GM13977 (cell line): ENCODE data around the gene RNF157.
"Not testable (repeated sequence)": the region's sequence is repeated elsewhere in the genome, so short reads cannot be mapped to it uniquely, and the experiment has no call there.

Experiments
- DNase-seq: peaks from one replicate; pipeline ENCODE4 v3.0.0; 2012; ENCODE audit warnings: low spot score
- CTCF ChIP-seq: IDR thresholded peaks from 2 replicates; pipeline ENCODE4 v1.5.1; 2012; ENCODE audit warnings: mild to moderate bottlenecking, control low read depth; ENCODE audit not compliant: insufficient read depth; ENCODE audit errors: extremely low read depth, missing control alignments
- in situ Hi-C: fragments of 300-500 bp; cut with MboI; formaldehyde crosslinking; loops from one replicate; pipeline ENCODE4 v1.12.0; 2022; ENCODE audit warnings: low sequenced_read_pairs, low pct_unique_long_range_greater_than_20kb, mixed read lengths, inconsistent platforms; ENCODE audit not compliant: unreplicated experiment

Gene RNF157

GRCh38 chr17:76188213-76189016 is 51.9 kb downstream of the RNF157 start:
- DNase-seq, result no peak
- in situ Hi-C loops, result loop anchor here (5.0 kb wide), 1 partner anchor 74 kb away; no protein-coding TSS in a partner anchor
- no peak for TF ChIP-seq CTCF

DNA sequence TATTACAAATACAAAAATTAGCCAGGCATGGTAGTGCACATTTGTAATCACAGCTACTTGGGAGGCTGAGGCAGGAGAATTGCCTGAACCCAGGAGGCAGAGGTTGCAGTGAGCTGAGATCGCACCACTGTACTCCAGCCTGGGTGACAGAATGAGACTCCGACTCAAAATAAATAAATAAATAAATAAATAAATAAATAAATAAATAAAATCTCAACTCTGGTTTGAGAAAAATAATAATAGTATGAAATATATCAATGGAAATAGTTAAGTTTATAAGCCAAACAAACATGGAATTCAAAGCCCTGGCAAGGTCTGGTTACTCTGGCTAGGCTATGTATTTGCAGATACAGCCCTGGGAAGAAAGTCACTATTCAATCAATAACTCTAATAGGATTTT is 53.5 kb downstream of the RNF157 start:
- DNase-seq, result not testable (repeated sequence)
- in situ Hi-C loops, result loop anchor here (5.0 kb wide), 1 partner anchor 76 kb away; no protein-coding TSS in a partner anchor

DNA sequence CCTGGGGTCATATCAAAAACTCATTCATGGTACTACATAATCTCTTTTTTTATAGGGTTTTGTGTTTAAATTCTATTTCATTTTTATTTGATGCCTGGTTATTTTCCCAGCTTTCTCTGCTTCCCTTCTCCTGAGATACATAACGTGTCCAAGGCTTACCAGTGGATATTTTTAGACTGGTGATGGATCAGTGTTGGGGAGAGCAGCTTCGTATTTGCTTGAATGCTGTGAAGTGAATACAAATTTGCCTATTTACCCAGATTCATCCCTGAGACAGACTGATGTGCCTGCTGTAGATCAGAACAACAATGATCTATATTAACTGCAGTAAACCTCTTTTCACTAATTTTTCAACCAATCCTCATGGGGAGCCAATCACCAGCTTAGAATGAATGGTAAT is 56.0 kb downstream of the RNF157 start:
- in situ Hi-C loops, result no loop called here
- TF ChIP-seq CTCF, result no peak
- no peak for DNase-seq

DNA sequence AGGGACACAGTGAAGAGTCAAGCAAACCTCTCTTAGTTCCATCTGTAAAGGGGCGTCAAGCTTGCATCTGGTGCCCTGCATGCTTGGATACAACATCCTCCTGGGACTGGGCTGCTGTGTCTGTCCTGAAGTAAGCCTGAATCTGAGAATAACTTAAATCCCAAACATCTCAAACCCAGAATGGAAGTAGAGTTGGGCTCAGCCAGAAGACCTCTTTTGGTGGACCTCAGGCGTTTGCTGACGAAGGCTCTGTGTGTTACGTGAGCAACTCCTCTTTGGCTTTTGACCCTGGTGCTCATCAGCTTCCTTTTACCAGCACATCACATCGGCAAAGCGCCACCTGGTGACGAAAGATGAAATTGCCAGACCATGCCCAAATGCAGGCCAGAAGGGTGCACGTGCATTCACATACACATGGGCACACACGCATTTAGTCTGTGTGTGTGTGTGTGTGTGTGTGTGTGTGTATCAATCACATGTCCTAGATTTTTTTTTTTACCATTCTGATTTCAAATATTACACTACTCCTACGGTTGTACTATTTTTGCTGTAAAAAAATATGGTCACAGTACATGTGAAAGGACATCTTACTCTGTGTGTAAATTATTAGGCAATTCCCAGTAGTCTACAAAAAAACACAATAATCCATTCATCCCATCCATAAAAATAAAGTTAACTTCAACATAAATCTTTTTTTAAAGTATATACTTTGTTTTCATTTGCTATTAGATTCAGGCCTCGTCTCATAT is 58.1 kb downstream of the RNF157 start:
- peak; percentile 93 for TF ChIP-seq CTCF
- in situ Hi-C loops, result no loop called here

DNA sequence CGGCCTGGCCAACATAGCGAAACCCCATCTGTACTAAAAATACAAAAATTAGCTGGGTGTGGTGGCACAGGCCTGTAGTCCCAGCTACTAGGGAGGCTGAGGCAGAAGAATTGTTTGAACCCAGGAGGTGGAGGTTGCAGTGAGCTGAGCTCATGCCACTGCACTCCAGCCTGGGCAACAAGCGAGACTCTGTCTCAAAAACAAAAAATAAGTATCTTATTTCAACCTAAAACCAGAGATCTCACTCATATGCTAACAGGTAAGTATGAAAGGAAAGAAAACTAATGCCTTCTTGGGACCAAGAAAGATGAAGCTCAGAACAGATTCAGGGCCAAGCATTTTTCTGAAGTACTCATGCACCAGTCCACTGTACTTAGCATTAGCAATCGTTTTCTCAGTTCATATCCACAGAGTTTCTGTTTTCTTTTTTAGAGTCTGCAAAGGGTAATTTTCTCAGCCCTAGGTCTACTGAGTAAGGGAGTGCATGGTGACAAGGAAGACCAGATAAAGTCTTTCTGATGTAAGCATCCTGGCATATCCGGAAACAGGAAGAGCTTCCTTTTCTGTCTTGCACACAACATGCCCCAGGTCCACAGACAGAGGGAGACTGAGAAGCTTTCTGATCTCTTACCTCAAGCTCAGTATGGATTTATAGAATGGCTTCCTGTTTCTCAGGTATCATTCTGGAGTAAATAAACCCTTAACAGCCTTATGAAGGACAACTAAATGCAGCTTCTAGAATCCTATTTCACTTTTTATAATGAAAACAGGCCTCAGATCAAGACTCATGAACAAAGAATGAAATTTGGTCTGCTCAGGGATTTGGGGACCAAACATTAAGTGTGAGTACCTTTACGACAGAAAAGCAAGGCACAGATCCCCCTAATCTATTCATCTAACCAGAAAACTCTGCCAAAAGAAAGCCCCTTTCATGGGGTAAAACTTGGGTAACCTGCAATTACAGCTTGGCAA is 60.5 kb downstream of the RNF157 start:
- DNase-seq, result peak; percentile 42
- no peak for TF ChIP-seq CTCF
- in situ Hi-C loops, result no loop called here

More for the DNA sequence above, 58.1 kb downstream of the RNF157 start:
- DNase-seq, result peak; percentile 88

DNA sequence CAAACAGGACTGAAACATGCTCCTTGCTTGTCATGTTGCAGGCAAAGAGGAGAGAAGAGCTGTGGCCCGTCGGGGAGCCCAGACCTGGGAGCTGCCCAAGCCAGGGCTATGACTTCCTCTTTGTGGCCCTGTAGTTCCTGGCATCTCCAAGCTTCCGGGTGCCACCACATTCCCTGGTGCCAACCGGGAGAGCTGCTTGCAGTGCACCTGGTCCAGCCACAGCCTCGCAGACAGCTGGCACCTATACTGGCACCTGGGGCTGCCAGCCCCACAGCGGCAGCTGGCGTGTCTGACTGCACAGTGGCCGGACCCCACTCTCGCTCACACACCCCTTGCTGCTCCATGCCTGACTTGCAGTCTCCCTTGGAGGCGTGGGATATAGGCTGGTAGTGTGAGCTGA is 62.2 kb downstream of the RNF157 start:
- in situ Hi-C loops, result no loop called here
- DNase-seq, result no peak
- TF ChIP-seq CTCF, result no peak
